ENCODE data around the gene DLGAP1. TPM values are rescaled to one million over a fixed set of nuclear protein-coding genes. Genes with fewer than 3 reads are reported as not detected.

DLGAP1 gene
- total and polyA plus RNA-seq, 10 of the 15 experiments (the other 5 are each of a cell fraction or from before 2014, with no cell fraction given) = 0.23 to 27.6 (median 1.9) TPM

DNA sequence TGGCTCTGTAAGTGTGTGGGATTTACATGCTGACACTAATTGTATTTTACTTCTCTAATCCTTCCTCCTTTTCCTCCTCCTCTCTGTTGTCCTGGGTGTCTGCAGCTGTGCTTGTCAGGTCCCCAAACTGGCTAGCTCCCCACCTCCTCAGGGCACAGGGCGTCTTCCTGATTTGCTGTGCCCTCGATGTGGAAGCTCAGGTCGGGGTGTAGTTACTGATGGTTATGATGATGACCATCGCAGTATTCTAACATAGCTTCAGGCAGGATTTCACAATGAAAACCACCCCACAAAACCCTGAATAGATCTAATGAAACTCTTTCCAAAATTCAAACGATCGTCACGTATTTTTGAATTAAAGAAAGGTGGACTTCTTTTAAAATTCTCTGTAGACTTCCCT is 576.7 kb downstream of the DLGAP1 start (continued):
- TF ChIP-seq, protein P1, sequence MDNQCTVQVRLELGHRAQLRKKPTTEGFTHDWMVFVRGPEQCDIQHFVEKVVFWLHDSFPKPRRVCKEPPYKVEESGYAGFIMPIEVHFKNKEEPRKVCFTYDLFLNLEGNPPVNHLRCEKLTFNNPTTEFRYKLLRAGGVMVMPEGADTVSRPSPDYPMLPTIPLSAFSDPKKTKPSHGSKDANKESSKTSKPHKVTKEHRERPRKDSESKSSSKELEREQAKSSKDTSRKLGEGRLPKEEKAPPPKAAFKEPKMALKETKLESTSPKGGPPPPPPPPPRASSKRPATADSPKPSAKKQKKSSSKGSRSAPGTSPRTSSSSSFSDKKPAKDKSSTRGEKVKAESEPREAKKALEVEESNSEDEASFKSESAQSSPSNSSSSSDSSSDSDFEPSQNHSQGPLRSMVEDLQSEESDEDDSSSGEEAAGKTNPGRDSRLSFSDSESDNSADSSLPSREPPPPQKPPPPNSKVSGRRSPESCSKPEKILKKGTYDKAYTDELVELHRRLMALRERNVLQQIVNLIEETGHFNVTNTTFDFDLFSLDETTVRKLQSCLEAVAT (IDR thresholded peaks at IDR 0.05) = no peak
- TF ChIP-seq ASH2L (IDR thresholded peaks at IDR 0.05; ENCODE audit: borderline replicate concordance, low read depth) (no peak), SPI1 (IDR thresholded peaks at IDR 0.05; ENCODE audit: borderline replicate concordance, insufficient read depth, low read depth, low read length) (no peak), HCFC1 (IDR thresholded peaks at IDR 0.05; ENCODE audit: low read length) (no peak), NR2F1 (conservative IDR thresholded peaks at IDR 0.05) (no peak), CHD4 (IDR thresholded peaks at IDR 0.05) (no peak)
- TF ChIP-seq, protein P2, sequence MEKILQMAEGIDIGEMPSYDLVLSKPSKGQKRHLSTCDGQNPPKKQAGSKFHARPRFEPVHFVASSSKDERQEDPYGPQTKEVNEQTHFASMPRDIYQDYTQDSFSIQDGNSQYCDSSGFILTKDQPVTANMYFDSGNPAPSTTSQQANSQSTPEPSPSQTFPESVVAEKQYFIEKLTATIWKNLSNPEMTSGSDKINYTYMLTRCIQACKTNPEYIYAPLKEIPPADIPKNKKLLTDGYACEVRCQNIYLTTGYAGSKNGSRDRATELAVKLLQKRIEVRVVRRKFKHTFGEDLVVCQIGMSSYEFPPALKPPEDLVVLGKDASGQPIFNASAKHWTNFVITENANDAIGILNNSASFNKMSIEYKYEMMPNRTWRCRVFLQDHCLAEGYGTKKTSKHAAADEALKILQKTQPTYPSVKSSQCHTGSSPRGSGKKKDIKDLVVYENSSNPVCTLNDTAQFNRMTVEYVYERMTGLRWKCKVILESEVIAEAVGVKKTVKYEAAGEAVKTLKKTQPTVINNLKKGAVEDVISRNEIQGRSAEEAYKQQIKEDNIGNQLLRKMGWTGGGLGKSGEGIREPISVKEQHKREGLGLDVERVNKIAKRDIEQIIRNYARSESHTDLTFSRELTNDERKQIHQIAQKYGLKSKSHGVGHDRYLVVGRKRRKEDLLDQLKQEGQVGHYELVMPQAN (conservative IDR thresholded peaks at IDR 0.05) = no peak

DNA sequence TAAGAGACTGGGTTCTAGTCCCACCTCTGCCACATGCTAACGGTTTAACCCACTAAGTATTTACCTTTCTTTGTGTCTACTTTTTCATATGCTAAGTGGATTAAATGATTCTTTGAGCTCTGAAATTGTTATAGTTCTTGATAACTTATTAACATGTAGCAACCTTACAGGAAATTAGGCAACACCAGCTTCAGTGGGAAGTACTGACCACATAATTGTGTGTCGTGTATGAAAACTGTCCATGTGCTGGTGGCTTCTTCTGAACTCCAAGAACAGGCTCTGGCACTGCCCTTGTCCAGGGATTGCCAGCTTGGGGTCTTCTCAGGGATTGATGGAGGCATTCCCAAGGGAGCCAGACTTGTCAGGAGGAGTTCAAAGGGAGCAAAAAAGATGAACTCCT is 577.4 kb downstream of the DLGAP1 start:
- CTCF ChIA-PET = interaction anchor here (0.6 to 1.2 kb wide), 5 partner anchors 8 to 106 kb away, joined by 3 to 6 read pairs (median 3); no protein-coding TSS in a partner anchor
- no peaks in the 10 kb centered on the region for H3K79me2 ChIP-seq (ENCODE audit: control insufficient read depth, insufficient read depth, low read length)
- no peak for TF ChIP-seq SMAD5 (IDR thresholded peaks at IDR 0.05; ENCODE audit: low read depth)

More for the DNA sequence above, 577.4 kb downstream of the DLGAP1 start:
- no peaks in the 10 kb centered on the region; the same call in 2 of the 3 replicates for H3K9me3 ChIP-seq (replicated peaks; ENCODE audit: control insufficient read depth, insufficient read depth, low read length)
- 3% methylated on average over 2 of the region's 2 CpGs for WGBS (ENCODE audit: insufficient coverage, insufficient replicate concordance, low lambda C conversion rate, missing lambda C conversion rate)
- DNase-seq (ENCODE audit: low read depth, low spot score) (no peak), FAIRE-seq (no peak), ATAC-seq (no peak)
- H3K9ac ChIP-seq (ENCODE audit: control insufficient read depth, insufficient read depth, low read length) = no peak overlapping the region
- no peaks in the 10 kb centered on the region for H3K27me3 ChIP-seq (replicated peaks in 1 of 2; ENCODE audit: control insufficient read depth in 2 of 2, insufficient read depth in 2 of 2, low read length in 1 of 2)
- in situ Hi-C loops (cut with MboI) (no loop called here), intact Hi-C loops (cut with micrococcal nuclease; ENCODE audit: unreplicated experiment) (no loop called here)
- no peak overlapping the region for H3K27ac ChIP-seq (ENCODE audit: control insufficient read depth, insufficient read depth)
- no peak overlapping the region for H3K4me3 ChIP-seq
- RAD21 ChIA-PET (ENCODE audit: unreplicated experiment) = no interaction called here
- no peaks in the 10 kb centered on the region for H3K4me1 ChIP-seq (ENCODE audit: control insufficient read depth, insufficient read depth, low read length)
- POLR2A ChIA-PET = no interaction called here
- H4K20me1 ChIP-seq (ENCODE audit: control insufficient read depth, insufficient read depth) = no peaks in the 10 kb centered on the region
- SMC1A ChIA-PET (ENCODE audit: uncharacterized antibody, unreplicated experiment) = interaction anchor here (0.9 to 2.7 kb wide), 6 partner anchors 9 to 106 kb away, joined by 3 to 9 read pairs (median 5); no protein-coding TSS in a partner anchor
- no peak overlapping the region for H3K4me2 ChIP-seq (ENCODE audit: control insufficient read depth, insufficient read depth)
- H3K36me3 ChIP-seq (ENCODE audit: control insufficient read depth in 2 of 2, insufficient read depth in 2 of 2, low read length in 1 of 2) = peaks cover 0 to 10% of the 10 kb centered on the region in 2 experiments; a peak in 2 of 4 replicates
- H2AFZ ChIP-seq (ENCODE audit: control insufficient read depth, low read depth, low read length) = no peak overlapping the region
- BruUV-seq (replicated peaks) = no TSS peak
